ENCODE results near the gene COQ4. TPM values are rescaled to one million over a fixed set of nuclear protein-coding genes. Genes with fewer than 3 reads are reported as not detected.
"Not testable (repeated sequence)": the region's sequence is repeated elsewhere in the genome, so short reads cannot be mapped to it uniquely, and the experiment has no call there.

COQ4 gene
- total RNA-seq = 22.0 and 32.5 TPM in 2 replicates

GRCh38 chr9:128322404-128323211 lies at the start of gene COQ4, which contains the start of gene TRUB2:
COQ4 (plus strand) TSS chr9:128322839; CDS start chr9:128322859, 20 bp downstream.
TRUB2 (minus strand) TSS chr9:128322447; CDS start chr9:128322408, 39 bp downstream.
- H3K4me3 ChIP-seq (ENCODE audit: low read depth, low read length) = peak within 1 kb of the TSS; percentile 97
- DNase-seq (ENCODE audit: low read depth) = peak; percentile 97
- no peak for TF ChIP-seq CTCF (IDR thresholded peaks at IDR 0.05; ENCODE audit: insufficient read depth, low read depth, low read length)

DNA sequence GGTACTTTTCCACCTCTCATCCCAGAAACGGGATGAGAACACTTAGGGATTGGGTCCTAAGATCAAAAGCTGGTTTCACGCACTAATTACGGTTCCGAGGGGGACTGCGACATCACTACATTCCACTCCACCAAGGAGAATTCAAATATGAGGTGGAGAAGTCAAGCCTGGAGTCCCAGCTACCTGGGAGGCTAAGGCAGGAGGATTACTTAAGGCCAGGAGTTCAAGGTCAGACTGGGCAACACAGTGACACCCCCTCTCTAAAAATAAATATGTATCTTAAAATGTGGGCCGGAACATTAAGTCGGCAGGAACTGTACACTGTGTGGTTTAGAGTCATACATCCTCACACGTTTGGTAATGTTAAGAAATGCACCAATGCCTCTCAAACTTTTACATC lies 48.4 kb upstream of the COQ4 start:
- TF ChIP-seq CTCF (IDR thresholded peaks at IDR 0.05; ENCODE audit: insufficient read depth, low read depth, low read length) = no peak
- no peak for DNase-seq (ENCODE audit: low read depth)
- H3K4me3 ChIP-seq (ENCODE audit: low read depth, low read length) = peak overlapping the region; percentile 99

DNA sequence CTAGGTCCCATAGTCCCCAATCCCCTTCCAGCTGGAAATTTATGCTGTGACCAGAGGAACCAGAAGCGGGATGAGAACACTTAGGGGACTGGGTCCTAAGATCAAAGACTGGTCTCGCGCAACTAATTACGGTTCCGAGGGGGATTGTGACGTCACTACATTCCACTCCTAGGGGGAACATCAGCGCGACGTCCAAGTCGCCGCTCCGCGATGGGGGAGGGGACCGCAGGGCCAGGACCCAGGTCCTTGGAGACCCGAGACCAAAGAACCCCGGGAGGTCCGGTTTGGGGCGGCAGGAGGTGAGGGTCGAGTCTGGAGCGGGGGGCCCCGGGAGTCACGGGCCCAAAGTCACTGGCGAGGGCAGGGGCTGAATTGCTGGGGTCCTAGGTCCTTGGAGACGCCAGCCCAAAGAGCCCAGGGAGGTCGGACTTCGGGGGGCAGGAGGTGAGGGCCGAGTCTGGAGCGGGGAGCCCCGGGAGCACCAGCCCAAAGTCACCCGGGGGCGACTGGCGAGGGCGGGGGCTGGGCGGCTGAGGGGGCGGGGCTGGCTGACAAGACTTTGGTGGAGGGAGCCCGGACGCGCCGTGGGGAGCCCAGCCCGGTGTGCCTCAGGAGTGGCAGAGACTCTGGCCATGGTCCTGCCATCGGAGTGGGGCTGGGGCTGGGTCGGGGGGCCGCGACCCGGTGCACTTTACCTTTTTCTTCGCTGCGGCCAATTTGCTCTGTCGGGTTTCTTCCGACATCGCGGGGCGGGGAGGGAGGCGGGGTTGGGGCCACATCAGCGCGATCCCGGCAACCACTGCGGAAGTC lies 47.2 kb upstream of the COQ4 start, which contains the start of gene GOLGA2:
Gene GOLGA2, minus strand, starts transcription at position 810 of the 810 bp plus-strand sequence. Its CDS starts 31 bp downstream, at position 779.
- no peak for TF ChIP-seq CTCF (IDR thresholded peaks at IDR 0.05; ENCODE audit: insufficient read depth, low read depth, low read length)
- H3K4me3 ChIP-seq (ENCODE audit: low read depth, low read length) = peak within 1 kb of the TSS; percentile 99
- peak; percentile 84 for DNase-seq (ENCODE audit: low read depth)

GRCh38 chr9:128276008-128276573 lies 46.5 kb upstream of the COQ4 start, which contains the start of gene SWI5:
SWI5 (plus strand) TSS chr9:128276276.
- TF ChIP-seq CTCF (IDR thresholded peaks at IDR 0.05; ENCODE audit: insufficient read depth, low read depth, low read length) = no peak
- DNase-seq (ENCODE audit: low read depth) = peak; percentile 99
- peak within 1 kb of the TSS; percentile 99 for H3K4me3 ChIP-seq (ENCODE audit: low read depth, low read length)

- TF ChIP-seq CTCF (IDR thresholded peaks at IDR 0.05; ENCODE audit: insufficient read depth, low read depth, low read length) = no peak
- DNase-seq (ENCODE audit: low read depth) = peak; percentile 54
- H3K4me3 ChIP-seq (ENCODE audit: low read depth, low read length) = peak overlapping the region; percentile 99
These were observed 45.9 kb upstream of the COQ4 start for GRCh38 chr9:128276574-128277270.

GRCh38 chr9:128279088-128280073 lies 43.3 kb upstream of the COQ4 start:
- peak; percentile 63 for DNase-seq (ENCODE audit: low read depth)
- not testable (repeated sequence) for H3K4me3 ChIP-seq (ENCODE audit: low read depth, low read length)

Data from fibroblast of villous mesenchyme (primary cell).